ENCODE measurements around the gene RNF214.

Gene RNF214

GRCh38 chr11:117229411-117229810 is 3.1 kb upstream of the RNF214 start:
- Histone ChIP-seq H3K9me3 (ENCODE audit: control insufficient read depth, insufficient read depth, low read length) (no peaks in the 10 kb centered on the region), H3K9ac (ENCODE audit: low read depth, low read length) (no peak overlapping the region), H3K4me1 (ENCODE audit: insufficient read depth, low read length) (0 out of 2 replicates have a peak, but pooled peaks cover 2% of the 10 kb centered on the region), H3K36me3 (ENCODE audit: insufficient read depth, low read length) (no peaks in the 10 kb centered on the region; the same call in none of the 2 replicates)

GRCh38 chr11:117229931-117230285 is 2.6 kb upstream of the RNF214 start:
- Histone ChIP-seq H3K9me3 (ENCODE audit: control insufficient read depth, insufficient read depth, low read length) (no peaks in the 10 kb centered on the region), H3K9ac (ENCODE audit: low read depth, low read length) (no peak overlapping the region), H3K36me3 (ENCODE audit: insufficient read depth, low read length) (no peaks in the 10 kb centered on the region; the same call in 1 of the 2 replicates), H3K4me1 (ENCODE audit: insufficient read depth, low read length) (0 out of 2 replicates have a peak, but pooled peaks cover 2% of the 10 kb centered on the region)

GRCh38 chr11:117230286-117230961 is 2.0 kb upstream of the RNF214 start:
- H3K36me3 ChIP-seq (ENCODE audit: insufficient read depth, low read length) = no peaks in the 10 kb centered on the region; the same call in 1 of the 2 replicates
- H3K9ac ChIP-seq (ENCODE audit: low read depth, low read length) = no peak overlapping the region

GRCh38 chr11:117230999-117231841 is 1.3 kb upstream of the RNF214 start:
- Histone ChIP-seq H3K9ac (ENCODE audit: low read depth, low read length) (peak overlapping the region; percentile 92), H3K36me3 (ENCODE audit: insufficient read depth, low read length) (no peaks in the 10 kb centered on the region), H3K9me3 (ENCODE audit: control insufficient read depth, insufficient read depth, low read length) (no peaks in the 10 kb centered on the region), H3K4me1 (ENCODE audit: insufficient read depth, low read length) (0 out of 2 replicates have a peak, but pooled peaks cover 2% of the 10 kb centered on the region)

More at GRCh38 chr11:117230286-117230961, 2.0 kb upstream of the RNF214 start:
- Histone ChIP-seq H3K9me3 (ENCODE audit: control insufficient read depth, insufficient read depth, low read length) (no peaks in the 10 kb centered on the region), H3K4me1 (ENCODE audit: insufficient read depth, low read length) (0 out of 2 replicates have a peak, but pooled peaks cover 2% of the 10 kb centered on the region)

GRCh38 chr11:117231842-117232091 is 704 bp upstream of the RNF214 start, which contains the start of gene PCSK7:
PCSK7 (minus strand) TSS chr11:117232073; CDS start chr11:117229844, 2,229 bp downstream.
- Histone ChIP-seq H3K4me1 (ENCODE audit: insufficient read depth, low read length) (0 out of 2 replicates have a peak, but pooled peaks cover 2% of the 10 kb centered on the region), H3K9ac (ENCODE audit: low read depth, low read length) (peak within 1 kb of the TSS; percentile 92), H3K9me3 (ENCODE audit: control insufficient read depth, insufficient read depth, low read length) (no peaks in the 10 kb centered on the region), H3K36me3 (ENCODE audit: insufficient read depth, low read length) (no peaks in the 10 kb centered on the region)

GRCh38 chr11:117232911-117233409 is 489 bp downstream of the RNF214 start:
- H3K36me3 ChIP-seq (ENCODE audit: insufficient read depth, low read length) = no peaks in the 10 kb centered on the region
- H3K9ac ChIP-seq (ENCODE audit: low read depth, low read length) = peak overlapping the region; percentile 92
- H3K4me1 ChIP-seq (ENCODE audit: insufficient read depth, low read length) = 0 out of 2 replicates have a peak, but pooled peaks cover 2% of the 10 kb centered on the region
- no peaks in the 10 kb centered on the region for H3K9me3 ChIP-seq (ENCODE audit: control insufficient read depth, insufficient read depth, low read length)

- no peak overlapping the region for H3K9ac ChIP-seq (ENCODE audit: low read depth, low read length)
- H3K36me3 ChIP-seq (ENCODE audit: insufficient read depth, low read length) = peaks cover 3% of the 10 kb centered on the region
- H3K4me1 ChIP-seq (ENCODE audit: insufficient read depth, low read length) = no peaks in the 10 kb centered on the region
- no peaks in the 10 kb centered on the region for H3K9me3 ChIP-seq (ENCODE audit: control insufficient read depth, insufficient read depth, low read length)
Measured at GRCh38 chr11:117238221-117238620, 5.8 kb downstream of the RNF214 start.

- Histone ChIP-seq H3K4me1 (ENCODE audit: insufficient read depth, low read length) (no peaks in the 10 kb centered on the region), H3K36me3 (ENCODE audit: insufficient read depth, low read length) (peaks cover 3% of the 10 kb centered on the region), H3K9me3 (ENCODE audit: control insufficient read depth, insufficient read depth, low read length) (no peaks in the 10 kb centered on the region), H3K9ac (ENCODE audit: low read depth, low read length) (no peak overlapping the region)
Measured at GRCh38 chr11:117239295-117239694, 6.8 kb downstream of the RNF214 start.

GRCh38 chr11:117248341-117248740 is 15.9 kb downstream of the RNF214 start:
- Histone ChIP-seq H3K9me3 (ENCODE audit: control insufficient read depth, insufficient read depth, low read length) (no peaks in the 10 kb centered on the region), H3K36me3 (ENCODE audit: insufficient read depth, low read length) (peaks cover 8% of the 10 kb centered on the region)

GRCh38 chr11:117249571-117249970 is 17.1 kb downstream of the RNF214 start:
- Histone ChIP-seq H3K4me1 (ENCODE audit: insufficient read depth, low read length) (0 out of 2 replicates have a peak, but pooled peaks cover 4% of the 10 kb centered on the region), H3K9me3 (ENCODE audit: control insufficient read depth, insufficient read depth, low read length) (no peaks in the 10 kb centered on the region), H3K36me3 (ENCODE audit: insufficient read depth, low read length) (peaks cover 8% of the 10 kb centered on the region), H3K9ac (ENCODE audit: low read depth, low read length) (no peak overlapping the region)

More at GRCh38 chr11:117248341-117248740, 15.9 kb downstream of the RNF214 start:
- 0 out of 2 replicates have a peak, but pooled peaks cover 4% of the 10 kb centered on the region for H3K4me1 ChIP-seq (ENCODE audit: insufficient read depth, low read length)
- no peak overlapping the region for H3K9ac ChIP-seq (ENCODE audit: low read depth, low read length)

GRCh38 chr11:117251506-117251905 is 19.0 kb downstream of the RNF214 start:
- Histone ChIP-seq H3K36me3 (ENCODE audit: insufficient read depth, low read length) (peaks cover 8% of the 10 kb centered on the region), H3K9me3 (ENCODE audit: control insufficient read depth, insufficient read depth, low read length) (no peaks in the 10 kb centered on the region), H3K9ac (ENCODE audit: low read depth, low read length) (no peak overlapping the region; the same call in 1 of the 2 replicates), H3K4me1 (ENCODE audit: insufficient read depth, low read length) (0 out of 2 replicates have a peak, but pooled peaks cover 4% of the 10 kb centered on the region)

- H3K9me3 ChIP-seq (ENCODE audit: control insufficient read depth, insufficient read depth, low read length) = no peaks in the 10 kb centered on the region
- H3K36me3 ChIP-seq (ENCODE audit: insufficient read depth, low read length) = no peaks in the 10 kb centered on the region; the same call in 1 of the 2 replicates
- H3K4me1 ChIP-seq (ENCODE audit: insufficient read depth, low read length) = no peaks in the 10 kb centered on the region
- H3K9ac ChIP-seq (ENCODE audit: low read depth, low read length) = no peak overlapping the region
Measured at GRCh38 chr11:117255966-117256365, 23.5 kb downstream of the RNF214 start.

GRCh38 chr11:117256573-117256972 is 24.1 kb downstream of the RNF214 start:
- no peaks in the 10 kb centered on the region for H3K4me1 ChIP-seq (ENCODE audit: insufficient read depth, low read length)
- H3K36me3 ChIP-seq (ENCODE audit: insufficient read depth, low read length) = no peaks in the 10 kb centered on the region; the same call in 1 of the 2 replicates
- no peaks in the 10 kb centered on the region for H3K9me3 ChIP-seq (ENCODE audit: control insufficient read depth, insufficient read depth, low read length)
- H3K9ac ChIP-seq (ENCODE audit: low read depth, low read length) = no peak overlapping the region

- Histone ChIP-seq H3K36me3 (ENCODE audit: insufficient read depth, low read length) (no peaks in the 10 kb centered on the region), H3K9me3 (ENCODE audit: control insufficient read depth, insufficient read depth, low read length) (no peaks in the 10 kb centered on the region), H3K9ac (ENCODE audit: low read depth, low read length) (no peak overlapping the region), H3K4me1 (ENCODE audit: insufficient read depth, low read length) (no peaks in the 10 kb centered on the region)
Measured at GRCh38 chr11:117258576-117258975, 26.1 kb downstream of the RNF214 start.

Measured in ES-I3 (cell line).